Measurements from ENCODE around the gene TOMT.

DNA sequence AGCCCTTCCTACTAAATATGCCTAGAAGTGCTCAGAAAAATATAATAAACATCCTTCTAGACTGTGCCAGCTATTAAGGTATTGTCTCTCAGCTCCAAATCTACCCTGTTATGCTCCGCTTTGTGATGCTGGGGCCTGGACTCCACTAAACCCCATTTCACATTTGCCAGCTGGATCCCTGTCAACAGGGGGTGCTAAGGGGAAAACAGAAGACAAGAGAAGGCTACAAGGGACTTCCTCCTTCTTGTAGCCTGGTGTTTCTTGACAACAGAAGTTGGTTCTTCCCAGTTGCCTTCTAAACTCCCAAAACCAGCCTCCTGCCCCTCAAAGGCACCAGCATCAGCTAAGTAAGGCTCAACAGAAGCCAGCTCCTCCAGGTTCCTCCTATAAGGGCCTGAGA lies 30.6 kb upstream of the TOMT start:
- TF ChIP-seq CTCF (conservative IDR thresholded peaks at IDR 0.05) (no peak), ZFX (IDR thresholded peaks at IDR 0.05) (no peak)
